HEK293 (cell line): ENCODE results near the gene CDK14.

Source experiments
- CTCF ChIA-PET: fragments of 350-600 bp; formaldehyde crosslinking; extraction: SDS; loops from one replicate; lab custom pipeline; 2021; ENCODE audit warnings: antibody characterized with exemption; lab: Yijun Ruan, JAX
- POLR2A ChIA-PET: fragments of 300-600 bp; formaldehyde crosslinking; extraction: SDS; loops from one replicate; lab custom pipeline; 2020; ENCODE audit warnings: antibody characterized with exemption, inconsistent platforms; lab: Yijun Ruan, JAX
- H3K27ac ChIP-seq: fragments of 200-500 bp; sonication (Bioruptor generic); 2 replicates; pipeline ENCODE4 v1.5.1; 2014; ENCODE audit warnings: low read depth, low read length, control low read depth, inconsistent platforms; ENCODE audit errors: extremely low read depth
- H3K36me3 ChIP-seq, 2 experiments: fragments of 200-500 bp in 1 of 2; sonication (Bioruptor generic) in 1 of 2; 1 replicate in 1 of 2; 2 replicates in 1 of 2; pipeline ENCODE4 v1.5.1; 2014 to 2017; ENCODE audit warnings: inconsistent platforms in 2 of 2, low read length in 2 of 2; ENCODE audit not compliant: control insufficient read depth in 2 of 2, insufficient read depth in 1 of 2
- H3K4me1 ChIP-seq: fragments of 200-500 bp; sonication (Bioruptor generic); 2 replicates; pipeline ENCODE4 v1.5.1; 2014; ENCODE audit warnings: mild to moderate bottlenecking, low read length, inconsistent platforms; ENCODE audit not compliant: control insufficient read depth, insufficient read depth
- H3K4me3 ChIP-seq: 2 replicates; pipeline ENCODE4 v1.5.1; 2011; ENCODE audit warnings: low read depth, mild to moderate bottlenecking, control low read depth, low read length, moderate library complexity
- H3K9me3 ChIP-seq: fragments of 200-500 bp; sonication (Bioruptor generic); 2 replicates; pipeline ENCODE4 v1.5.1; 2014; ENCODE audit warnings: low read depth, low read length, inconsistent platforms; ENCODE audit not compliant: control insufficient read depth, insufficient read depth
- BCL11A ChIP-seq: fragments of 450-650 bp; formaldehyde crosslinking; IDR thresholded peaks from 2 replicates; pipeline ENCODE4 v1.5.1; 2016; ENCODE audit warnings: low read depth, missing biosample characterization, missing genetic modification characterization
- CTCF ChIP-seq: fragments of 450-650 bp; formaldehyde crosslinking; IDR thresholded peaks from 2 replicates; pipeline ENCODE4 v1.5.1; 2016; ENCODE audit warnings: missing biosample characterization, missing genetic modification characterization
- ELK4 ChIP-seq: IDR thresholded peaks from 2 replicates; pipeline ENCODE4 v1.6.1; 2011; ENCODE audit warnings: mild to moderate bottlenecking, low read depth, low read length, borderline replicate concordance
- HOXC10 ChIP-seq: sonication (generic); formaldehyde crosslinking; IDR thresholded peaks from 2 replicates; pipeline ENCODE4 v1.8.1; 2023; ENCODE audit warnings: mild to moderate bottlenecking, missing genetic modification reagents
- KLF9 ChIP-seq: fragments of 450-650 bp; formaldehyde crosslinking; IDR thresholded peaks from 2 replicates; pipeline ENCODE4 v1.5.1; 2016; ENCODE audit warnings: missing biosample characterization, missing genetic modification characterization, low read depth
- ZFP37 ChIP-seq: fragments of 450-650 bp; formaldehyde crosslinking; IDR thresholded peaks from 2 replicates; pipeline ENCODE4 v1.5.1; 2016; ENCODE audit warnings: missing biosample characterization, missing genetic modification characterization
- ZFP41 ChIP-seq: fragments of 450-650 bp; formaldehyde crosslinking; IDR thresholded peaks from 2 replicates; pipeline ENCODE4 v1.5.1; 2016; ENCODE audit warnings: missing biosample characterization, missing genetic modification characterization, borderline replicate concordance
- ZNF114 ChIP-seq: fragments of 450-650 bp; formaldehyde crosslinking; IDR thresholded peaks from 2 replicates; pipeline ENCODE4 v1.5.0; 2017; ENCODE audit warnings: missing biosample characterization, missing genetic modification characterization
- ZNF132 ChIP-seq: fragments of 450-650 bp; formaldehyde crosslinking; IDR thresholded peaks from 2 replicates; pipeline ENCODE4 v1.5.1; 2017; ENCODE audit warnings: missing biosample characterization, missing genetic modification characterization, borderline replicate concordance
- ZNF138 ChIP-seq: fragments of 450-650 bp; formaldehyde crosslinking; IDR thresholded peaks from 2 replicates; pipeline ENCODE4 v1.5.1; 2016; ENCODE audit warnings: missing biosample characterization, missing genetic modification characterization, borderline replicate concordance
- ZNF148 ChIP-seq: fragments of 450-650 bp; formaldehyde crosslinking; IDR thresholded peaks from 2 replicates; pipeline ENCODE4 v1.5.0; 2017; ENCODE audit warnings: missing biosample characterization, missing genetic modification characterization, borderline replicate concordance
- ZNF2 ChIP-seq: fragments of 450-650 bp; formaldehyde crosslinking; IDR thresholded peaks from 2 replicates; pipeline ENCODE4 v1.5.1; 2016; ENCODE audit warnings: missing biosample characterization, missing genetic modification characterization
- ZNF202 ChIP-seq: fragments of 450-650 bp; formaldehyde crosslinking; IDR thresholded peaks from 2 replicates; pipeline ENCODE4 v1.5.1; 2016; ENCODE audit warnings: missing biosample characterization, missing genetic modification characterization, borderline replicate concordance
- ZNF449 ChIP-seq: fragments of 450-650 bp; formaldehyde crosslinking; IDR thresholded peaks from 2 replicates; pipeline ENCODE4 v1.5.1; 2017; ENCODE audit warnings: missing biosample characterization, mild to moderate bottlenecking, missing genetic modification characterization, moderate library complexity
- ZNF514 ChIP-seq: fragments of 450-650 bp; formaldehyde crosslinking; IDR thresholded peaks from 2 replicates; pipeline ENCODE4 v1.5.1; 2016; ENCODE audit warnings: missing biosample characterization, missing genetic modification characterization
- ZNF561 ChIP-seq: fragments of 450-650 bp; IDR thresholded peaks from 2 replicates; pipeline ENCODE4 v1.5.1; 2018; ENCODE audit warnings: missing biosample characterization, missing genetic modification characterization, borderline replicate concordance
- ZNF660 ChIP-seq: fragments of 450-650 bp; IDR thresholded peaks from 2 replicates; pipeline ENCODE4 v1.5.1; 2018; ENCODE audit warnings: missing biosample characterization, mild to moderate bottlenecking, missing genetic modification characterization
- ZNF664 ChIP-seq: fragments of 450-650 bp; formaldehyde crosslinking; IDR thresholded peaks from 2 replicates; pipeline ENCODE4 v1.5.1; 2016; ENCODE audit warnings: missing biosample characterization, missing genetic modification characterization
- ZNF677 ChIP-seq: fragments of 450-650 bp; IDR thresholded peaks from 2 replicates; pipeline ENCODE4 v1.5.0; 2018; ENCODE audit warnings: missing biosample characterization, mild to moderate bottlenecking, missing genetic modification characterization, moderate library complexity
- ZNF76 ChIP-seq: fragments of 450-650 bp; formaldehyde crosslinking; IDR thresholded peaks from 2 replicates; pipeline ENCODE4; 2016; ENCODE audit warnings: low read depth, missing biosample characterization, missing genetic modification characterization, borderline replicate concordance
- ZNF837 ChIP-seq: fragments of 450-650 bp; formaldehyde crosslinking; IDR thresholded peaks from 2 replicates; pipeline ENCODE4 v1.5.1; 2016; ENCODE audit warnings: missing biosample characterization, missing genetic modification characterization
- ZSCAN23 ChIP-seq: fragments of 450-650 bp; formaldehyde crosslinking; IDR thresholded peaks from 2 replicates; pipeline ENCODE4 v1.5.1; 2016; ENCODE audit warnings: missing biosample characterization, missing genetic modification characterization

Gene CDK14

GRCh38 chr7:90668992-90669391 is 72.9 kb downstream of the CDK14 start:
- ChIA-PET CTCF (interaction anchor here (0.7 kb wide), 1 partner anchor 32 kb away, joined by 3 read pairs; no protein-coding TSS in a partner anchor), POLR2A (no interaction called here)
- no peaks in the 10 kb centered on the region for H3K36me3 ChIP-seq
- no peak overlapping the region for H3K4me3 ChIP-seq
- TF ChIP-seq ZSCAN23 (tag by site-specific recombination) (no peak), ZNF2 (tag by site-specific recombination) (no peak)
- H3K9me3 ChIP-seq = no peaks in the 10 kb centered on the region
- no peak overlapping the region for H3K27ac ChIP-seq
- no peaks in the 10 kb centered on the region; the same call in 1 of the 2 replicates for H3K4me1 ChIP-seq

GRCh38 chr7:90669492-90669891 is 73.4 kb downstream of the CDK14 start:
- ChIA-PET POLR2A (no interaction called here), CTCF (interaction anchor here (0.5 to 0.7 kb wide), 2 partner anchors 32 to 353 kb away, joined by 3 read pairs; no protein-coding TSS in a partner anchor)
- no peaks in the 10 kb centered on the region for H3K9me3 ChIP-seq
- no peak overlapping the region for H3K27ac ChIP-seq
- H3K4me1 ChIP-seq = no peaks in the 10 kb centered on the region; the same call in 1 of the 2 replicates
- no peak for TF ChIP-seq ZNF664 (tag by site-specific recombination)
- no peak for TF ChIP-seq ZNF561 (tag by site-specific recombination)
- no peak for TF ChIP-seq KLF9 (tag by site-specific recombination)
- no peak for TF ChIP-seq ZNF677 (tag by site-specific recombination)
- no peak for TF ChIP-seq HOXC10
- no peak for TF ChIP-seq ZNF449 (tag by site-specific recombination)
- TF ChIP-seq BCL11A (tag by site-specific recombination) = no peak
- no peak for TF ChIP-seq ZNF114 (tag by site-specific recombination)
- no peak for TF ChIP-seq ZFP41 (tag by site-specific recombination)
- no peak for TF ChIP-seq CTCF
- no peak overlapping the region for H3K4me3 ChIP-seq
- H3K36me3 ChIP-seq = no peaks in the 10 kb centered on the region

- POLR2A ChIA-PET = interaction anchor here (0.7 kb wide), 1 partner anchor 1038 kb away, joined by 4 read pairs; no protein-coding TSS in a partner anchor
- no peak overlapping the region for H3K27ac ChIP-seq
- no peak for TF ChIP-seq ZNF837
These were observed 75.5 kb downstream of the CDK14 start for GRCh38 chr7:90671571-90671970.

GRCh38 chr7:90672210-90672609 is 76.1 kb downstream of the CDK14 start:
- POLR2A ChIA-PET = interaction anchor here (0.7 kb wide), 2 partner anchors 53 to 1037 kb away, joined by 4 to 5 read pairs; no protein-coding TSS in a partner anchor
- Histone ChIP-seq H3K36me3 (no peaks in the 10 kb centered on the region), H3K27ac (no peak overlapping the region), H3K9me3 (no peaks in the 10 kb centered on the region), H3K4me3 (no peak overlapping the region), H3K4me1 (peaks cover 3% of the 10 kb centered on the region)
- CTCF ChIA-PET = interaction anchor here (0.7 kb wide), 1 partner anchor 362 kb away, joined by 6 read pairs; no protein-coding TSS in a partner anchor
- TF ChIP-seq ZNF202 (tag by site-specific recombination) (no peak), ZNF514 (tag by site-specific recombination) (no peak), ZNF660 (tag by site-specific recombination) (no peak), ZNF148 (tag by site-specific recombination) (no peak), ZNF132 (no peak), ZNF76 (tag by site-specific recombination) (no peak), ELK4 (no peak), ZNF138 (tag by site-specific recombination) (no peak), ZFP37 (no peak)

More at GRCh38 chr7:90671571-90671970, 75.5 kb downstream of the CDK14 start:
- no peaks in the 10 kb centered on the region for H3K36me3 ChIP-seq
- H3K9me3 ChIP-seq = no peaks in the 10 kb centered on the region
- no peaks in the 10 kb centered on the region; the same call in 1 of the 2 replicates for H3K4me1 ChIP-seq
- H3K4me3 ChIP-seq = no peak overlapping the region
- CTCF ChIA-PET = no interaction called here
